PFSK-1 (cell line): ENCODE results near the gene LSR.

ENCODE experiments used
- FOXP2 ChIP-seq: optimal IDR thresholded peaks from 2 replicates; pipeline ENCODE3; 2011; ENCODE audit warnings: borderline replicate concordance, control low read depth, inconsistent platforms; ENCODE audit not compliant: insufficient read depth; ENCODE audit errors: extremely low read length, extremely low read depth
- POLR2AphosphoS5 ChIP-seq: IDR thresholded peaks from 2 replicates; pipeline ENCODE4 v1.6.1; 2012; ENCODE audit warnings: low read depth, mild to moderate bottlenecking, control low read depth, low read length, moderate library complexity
- REST ChIP-seq, 2 experiments: IDR thresholded peaks; 2 replicates each; pipeline versions ENCODE4 v1.6.1 to v1.8.0; 2011 to 2012; ENCODE audit warnings: low read depth in 2 of 2, low read length in 2 of 2, control low read depth in 1 of 2, inconsistent platforms in 1 of 2, mild to moderate bottlenecking in 1 of 2, moderate library complexity in 1 of 2; ENCODE audit not compliant: insufficient read depth in 1 of 2
- SIN3A ChIP-seq: IDR thresholded peaks from 2 replicates; pipeline ENCODE4 v1.6.1; 2012; ENCODE audit warnings: mild to moderate bottlenecking, low read length, moderate library complexity, borderline replicate concordance; ENCODE audit not compliant: insufficient read depth
- TAF1 ChIP-seq: IDR thresholded peaks from 2 replicates; pipeline ENCODE4 v1.6.1; 2012; ENCODE audit warnings: low read length, control low read depth, borderline replicate concordance; ENCODE audit not compliant: insufficient read depth

LSR gene

GRCh38 chr19:35265126-35265899 is 16.5 kb downstream of the LSR start:
- TF ChIP-seq TAF1 (no peak), REST (IDR thresholded peaks at IDR 0.05; ENCODE audit: insufficient read depth in 1 of 2, low read depth in 2 of 2, low read length in 2 of 2) (no peak), POLR2AphosphoS5 (no peak), FOXP2 (no peak), SIN3A (no peak)

GRCh38 chr19:35265900-35266519 is 17.2 kb downstream of the LSR start:
- peak; percentile 18; the same call in 1 of the 2 replicates for TF ChIP-seq POLR2AphosphoS5
- no peak for TF ChIP-seq FOXP2

GRCh38 chr19:35266520-35267352 is 17.9 kb downstream of the LSR start:
- TF ChIP-seq REST (IDR thresholded peaks at IDR 0.05; ENCODE audit: insufficient read depth in 1 of 2, low read depth in 2 of 2, low read length in 2 of 2) (no peak), TAF1 (no peak), SIN3A (no peak), FOXP2 (no peak), POLR2AphosphoS5 (no peak)

- TF ChIP-seq POLR2AphosphoS5 (no peak), SIN3A (no peak), REST (IDR thresholded peaks at IDR 0.05; ENCODE audit: insufficient read depth in 1 of 2, low read depth in 2 of 2, low read length in 2 of 2) (no peak), FOXP2 (no peak), TAF1 (no peak)
Measured at GRCh38 chr19:35267353-35267817, 18.6 kb downstream of the LSR start.

GRCh38 chr19:35267818-35268535 is 19.2 kb downstream of the LSR start:
- peak; percentile 83; the same call in 1 of the 2 replicates for TF ChIP-seq POLR2AphosphoS5
- TF ChIP-seq FOXP2, result no peak
- 0 out of 4 replicates have a peak, but pooled peaks of 1 of the 2 experiments have one; percentile 17 for TF ChIP-seq REST (IDR thresholded peaks at IDR 0.05; ENCODE audit: insufficient read depth in 1 of 2, low read depth in 2 of 2, low read length in 2 of 2)
- TF ChIP-seq TAF1, result no peak; the same call in 1 of the 2 replicates
- no peak for TF ChIP-seq SIN3A
